HFFc6 (cell line): ENCODE measurements around the gene ZNF451. TPM values are rescaled to one million over a fixed set of nuclear protein-coding genes. Genes with fewer than 3 reads are reported as not detected.

Experiments used
- DNase-seq: peaks from one replicate; pipeline ENCODE4 v3.0.0-alpha.2; 2018
- H3K27ac Mint-ChIP-seq: 2 replicates; pipeline ENCODE4 v1.8.0; 2020; ENCODE audit warnings: mild to moderate bottlenecking, mixed read lengths
- H3K27me3 Mint-ChIP-seq: 2 replicates; pipeline ENCODE4 v1.8.0; 2021; ENCODE audit warnings: mild to moderate bottlenecking, moderate library complexity, mixed read lengths; ENCODE audit not compliant: insufficient read depth
- H3K36me3 Mint-ChIP-seq: 2 replicates; pipeline ENCODE4 v1.8.0; 2021; ENCODE audit warnings: low read depth, mixed read lengths
- H3K4me1 Mint-ChIP-seq: 2 replicates; pipeline ENCODE4 v1.8.0; 2020; ENCODE audit warnings: low read depth, mixed read lengths
- H3K4me3 Mint-ChIP-seq: 2 replicates; pipeline ENCODE4 v1.8.0; 2020; ENCODE audit warnings: mild to moderate bottlenecking, moderate library complexity, mixed read lengths
- H3K9me3 Mint-ChIP-seq: 2 replicates; pipeline ENCODE4 v1.8.0; 2020; ENCODE audit warnings: mild to moderate bottlenecking, mixed read lengths
- CTCF ChIP-seq: fragments of 200-600 bp; sonication (generic); IDR thresholded peaks from 2 replicates; pipeline ENCODE4 v1.5.0; 2021; ENCODE audit warnings: antibody characterized with exemption, mild to moderate bottlenecking
- total RNA-seq, 6 experiments: library from RNA; stranded (reverse); fragmentation: NEBNext Ultra II Directional; extraction: Animal tissue kit (Norgen Biotek cat#: 25700); gene quantifications; 2 replicates in 1 of 6; 3 replicates in 5 of 6; pipeline ENCODE4 v1.2.3, GENCODE V29; 2021

The ZNF451 gene
- total RNA-seq, 6 experiments from 2014 or later = 47.0 to 54.2 (median 47.7) TPM

- DNase-seq = no peak
- H3K27me3 Mint-ChIP-seq = peaks cover 2% of the 10 kb centered on the region; the same call in 1 of the 2 replicates
- no peak for TF ChIP-seq CTCF
Measured at GRCh38 chr6:57134954-57135353, 45.0 kb downstream of the ZNF451 start.

GRCh38 chr6:57135885-57136284, 45.9 kb downstream of the ZNF451 start:
- no peak for TF ChIP-seq CTCF
- no peak overlapping the region for H3K4me3 Mint-ChIP-seq
- no peak for DNase-seq
- H3K27ac Mint-ChIP-seq = peak overlapping the region; percentile 45; the same call in 1 of the 2 replicates
- peaks cover 2% of the 10 kb centered on the region; the same call in 1 of the 2 replicates for H3K27me3 Mint-ChIP-seq
- H3K4me1 Mint-ChIP-seq = peaks cover 20% of the 10 kb centered on the region
- H3K36me3 Mint-ChIP-seq = peaks cover 25% of the 10 kb centered on the region
- H3K9me3 Mint-ChIP-seq = no peaks in the 10 kb centered on the region

More at GRCh38 chr6:57134954-57135353, 45.0 kb downstream of the ZNF451 start:
- Mint-ChIP-seq H3K27ac (no peak overlapping the region), H3K4me3 (no peak overlapping the region), H3K4me1 (peaks cover 29% of the 10 kb centered on the region), H3K36me3 (peaks cover 25% of the 10 kb centered on the region), H3K9me3 (no peaks in the 10 kb centered on the region)

- H3K4me1 Mint-ChIP-seq = peaks cover 8% of the 10 kb centered on the region; the same call in 1 of the 2 replicates
- no peak overlapping the region for H3K4me3 Mint-ChIP-seq
- H3K36me3 Mint-ChIP-seq = peaks cover 30% of the 10 kb centered on the region
- H3K9me3 Mint-ChIP-seq = no peaks in the 10 kb centered on the region
- H3K27me3 Mint-ChIP-seq = peaks cover 2% of the 10 kb centered on the region; the same call in 1 of the 2 replicates
- DNase-seq = no peak
- H3K27ac Mint-ChIP-seq = no peak overlapping the region
- no peak for TF ChIP-seq CTCF
Measured at GRCh38 chr6:57137350-57137749, 47.4 kb downstream of the ZNF451 start.

GRCh38 chr6:57138026-57138425, 48.0 kb downstream of the ZNF451 start:
- peaks cover 35% of the 10 kb centered on the region for H3K36me3 Mint-ChIP-seq
- H3K4me3 Mint-ChIP-seq = no peak overlapping the region
- H3K27me3 Mint-ChIP-seq = peaks cover 2% of the 10 kb centered on the region; the same call in 1 of the 2 replicates

GRCh38 chr6:57141451-57142177, 51.6 kb downstream of the ZNF451 start:
- DNase-seq = no peak
- no peak for TF ChIP-seq CTCF
- H3K27me3 Mint-ChIP-seq = peaks cover 2% of the 10 kb centered on the region; the same call in 1 of the 2 replicates

More at GRCh38 chr6:57138026-57138425, 48.0 kb downstream of the ZNF451 start:
- DNase-seq = no peak
- TF ChIP-seq CTCF = no peak
- Mint-ChIP-seq H3K9me3 (no peaks in the 10 kb centered on the region), H3K4me1 (peaks cover 8% of the 10 kb centered on the region; the same call in 1 of the 2 replicates), H3K27ac (no peak overlapping the region)

More at GRCh38 chr6:57141451-57142177, 51.6 kb downstream of the ZNF451 start:
- Mint-ChIP-seq H3K9me3 (no peaks in the 10 kb centered on the region), H3K36me3 (peaks cover 38% of the 10 kb centered on the region), H3K4me1 (no peaks in the 10 kb centered on the region), H3K4me3 (no peak overlapping the region), H3K27ac (no peak overlapping the region)
